Limb (tissue), 2 donors: ENCODE data around the gene ARL5C.
A peak's percentile ranks its signal among the peaks of the same experiment; 100 is the strongest.
"Not testable (repeated sequence)": the region's sequence is repeated elsewhere in the genome, so short reads cannot be mapped to it uniquely, and the experiment has no call there.

Experiments
- DNase-seq, 2 donors: peaks; one replicate each; pipeline ENCODE4 v3.0.0-alpha.2; 2016; ENCODE audit errors: extremely low spot score in 2 of 2

ARL5C gene

DNA sequence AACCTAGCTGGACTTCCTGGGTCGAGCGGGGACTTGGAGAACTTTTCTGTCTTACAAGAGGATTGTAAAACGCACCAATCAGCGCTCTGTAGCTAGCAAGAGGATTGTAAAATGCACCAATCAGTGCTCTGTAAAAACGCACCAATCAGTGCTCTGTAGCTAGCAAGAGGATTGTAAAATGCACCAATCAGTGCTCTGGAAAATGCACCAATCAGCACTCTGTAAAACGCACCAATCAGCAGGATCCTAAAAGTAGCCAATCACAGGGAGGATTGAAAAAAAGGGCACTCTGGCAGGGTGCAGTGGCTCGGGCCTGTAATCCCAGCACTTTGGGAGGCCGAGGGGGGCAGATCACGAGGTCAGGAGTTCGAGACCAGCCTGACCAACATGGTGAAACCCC lies 2.5 kb upstream of the ARL5C start:
- not testable (repeated sequence) for DNase-seq

DNA sequence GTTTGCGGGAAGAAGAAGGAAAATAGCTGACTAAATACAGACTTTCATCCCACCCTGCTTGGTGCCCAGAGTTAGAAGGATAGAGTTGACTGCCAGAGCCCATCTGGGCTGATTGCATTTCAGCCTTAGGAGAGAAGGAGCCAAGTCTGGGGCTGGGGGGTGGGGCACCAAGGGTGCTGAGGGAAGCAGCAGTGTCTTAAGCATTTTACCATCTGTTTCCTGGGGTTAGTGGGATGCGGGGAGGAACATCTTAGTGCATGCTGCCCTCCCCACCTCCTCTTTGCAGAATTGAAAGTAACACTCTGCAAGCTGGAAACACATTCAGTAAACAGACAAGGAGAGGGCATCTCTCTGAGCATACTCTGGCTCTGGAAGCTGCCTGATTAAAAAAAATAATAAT lies 1.5 kb upstream of the ARL5C start:
- DNase-seq: no peak

GRCh38 chr17:39166437-39167335 lies 725 bp upstream of the ARL5C start:
- no peak for DNase-seq

GRCh38 chr17:39165178-39165840 lies 652 bp downstream of the ARL5C start:
- DNase-seq: no peak

- DNase-seq: peak; percentile 70 to 87
Observed at GRCh38 chr17:39164675-39165143, 1.3 kb downstream of the ARL5C start.

- DNase-seq: no peak
Observed at GRCh38 chr17:39161962-39162361, 4.0 kb downstream of the ARL5C start.

DNA sequence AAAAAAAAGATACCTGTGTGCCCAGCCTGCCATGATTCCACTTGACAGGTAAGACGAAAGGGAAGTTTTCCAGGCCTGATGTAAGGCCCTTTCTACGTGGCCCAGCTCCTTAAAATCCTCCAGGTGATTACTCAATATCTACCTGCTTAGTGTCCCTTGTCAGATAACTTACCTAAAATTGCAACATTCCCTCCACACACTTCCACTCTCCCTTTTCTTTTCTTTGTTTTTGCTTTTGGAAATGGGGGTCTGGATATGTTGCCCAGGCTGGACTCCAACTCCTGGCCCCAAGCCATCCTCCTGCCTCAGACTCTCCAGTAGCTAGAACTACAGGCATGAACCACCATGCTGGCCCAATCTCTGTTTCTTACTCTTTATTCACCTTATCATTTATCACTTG lies 7.3 kb downstream of the ARL5C start:
- no peak for DNase-seq

GRCh38 chr17:39156491-39156890 lies 9.5 kb downstream of the ARL5C start:
- no peak for DNase-seq

DNA sequence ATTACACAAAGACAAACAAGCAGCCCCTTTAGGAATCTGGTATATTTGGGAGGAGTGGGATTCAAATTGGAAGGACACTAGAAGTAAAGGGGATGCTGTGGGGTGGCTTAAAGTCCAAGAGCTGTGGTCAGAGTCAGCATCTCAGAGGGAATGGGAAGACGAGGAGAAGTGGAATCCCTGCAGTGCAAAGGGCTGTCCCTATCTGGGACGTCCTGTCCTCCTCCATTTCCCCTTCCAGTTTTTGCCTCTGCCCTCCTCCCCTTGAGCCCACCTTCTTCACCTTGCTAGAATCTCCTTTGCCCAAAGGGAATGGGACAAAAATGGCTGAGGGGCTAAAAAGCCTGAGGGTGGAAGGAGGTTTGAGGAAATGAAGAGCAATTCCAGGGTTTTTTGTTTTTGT lies 10.3 kb downstream of the ARL5C start:
- no peak for DNase-seq

GRCh38 chr17:39153599-39154051 lies 12.3 kb downstream of the ARL5C start:
- peak; percentile 89 to 98 for DNase-seq

DNA sequence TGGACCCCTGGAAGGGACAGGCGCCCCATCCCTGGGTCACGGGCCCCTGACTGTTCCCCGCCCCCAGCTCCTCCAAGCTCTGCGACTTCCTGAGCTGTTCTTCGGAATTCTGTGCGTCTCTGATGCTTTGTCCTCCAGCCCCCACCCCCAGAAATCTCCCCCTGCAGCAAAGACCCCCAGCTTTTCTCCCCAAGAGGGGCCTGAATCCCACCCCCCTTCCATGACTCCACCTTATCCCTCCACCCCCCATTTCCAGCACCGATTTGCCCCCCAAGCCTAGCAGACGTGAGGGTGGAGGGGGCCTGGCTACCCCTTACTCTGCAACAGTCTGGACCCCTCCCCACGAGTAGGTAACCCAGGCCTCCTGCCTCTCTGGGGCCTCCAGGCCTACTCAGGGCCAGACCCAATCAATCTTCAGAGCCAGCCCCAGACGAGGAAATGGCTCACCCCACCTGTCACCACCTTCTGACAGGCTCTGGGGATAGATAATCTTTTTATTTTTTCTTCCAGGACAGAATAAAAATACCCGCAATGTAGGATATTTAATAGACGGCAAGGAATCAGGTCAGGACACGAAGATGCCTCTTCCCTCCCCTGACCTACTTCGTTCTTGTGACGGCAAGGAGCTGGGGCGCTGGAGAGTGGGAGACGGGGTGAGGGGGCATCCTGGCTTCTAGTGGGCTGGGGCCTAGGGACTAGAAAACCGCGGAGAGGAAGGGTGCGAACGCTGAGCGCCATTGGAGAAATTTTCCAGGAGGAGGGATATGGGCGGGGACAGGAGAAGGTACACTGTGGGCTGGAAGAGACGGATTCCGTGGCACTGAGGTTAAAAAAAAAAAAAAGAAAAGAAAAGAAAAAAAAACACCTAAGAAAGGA lies 13.8 kb downstream of the ARL5C start:
- no peak for DNase-seq

- peak in 1 of 2 donors; percentile 64 for DNase-seq
Observed at GRCh38 chr17:39151150-39151942, 14.6 kb downstream of the ARL5C start, which contains the start of gene PLXDC1. PLXDC1 (minus strand) TSS chr17:39151637; CDS start chr17:39151437, 200 bp downstream.

DNA sequence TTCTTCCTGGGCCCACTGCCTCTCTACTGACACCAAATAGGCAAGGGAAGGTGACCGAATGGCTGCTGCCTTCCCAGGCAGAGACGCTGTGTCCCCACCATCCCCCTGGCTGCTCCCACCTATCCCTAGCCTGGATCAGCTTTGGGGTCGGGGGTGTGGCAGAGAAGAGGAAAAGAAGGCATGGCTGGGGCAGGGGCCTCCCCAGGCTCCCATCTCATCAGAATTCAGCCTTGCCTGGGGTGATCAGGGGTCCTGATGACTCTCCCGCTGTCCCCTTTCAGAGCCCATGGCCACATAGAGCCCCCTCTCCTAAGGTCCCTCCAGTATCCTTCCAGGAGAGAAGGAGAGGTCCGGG lies 15.2 kb downstream of the ARL5C start:
- DNase-seq: no peak

DNA sequence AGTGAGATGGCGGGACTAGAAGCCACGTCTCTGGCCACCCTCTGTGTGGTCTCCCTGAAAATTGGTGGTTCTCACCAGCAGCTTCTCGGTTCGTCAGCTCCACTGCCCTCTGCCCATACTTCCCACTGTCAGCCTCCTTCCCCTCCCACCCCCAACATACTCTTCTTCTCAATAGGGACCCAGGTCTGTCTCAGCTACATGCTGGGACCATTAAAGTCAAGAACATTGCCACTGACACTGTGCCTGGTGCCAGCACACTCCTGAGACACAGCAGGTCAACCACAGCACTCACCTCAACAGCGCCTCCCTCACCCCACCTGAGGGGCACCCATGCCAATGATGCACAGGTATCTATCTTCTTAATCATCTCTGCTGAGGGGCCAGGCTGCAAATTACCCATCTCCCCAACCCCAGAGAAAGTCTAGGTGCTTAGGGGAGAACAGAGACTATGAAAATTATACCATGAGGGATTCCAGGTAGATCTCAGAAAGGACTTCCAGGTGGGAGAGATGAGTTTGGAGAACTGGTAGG lies 15.8 kb downstream of the ARL5C start:
- no peak for DNase-seq

- DNase-seq: no peak
Observed at GRCh38 chr17:39147221-39148185, 18.5 kb downstream of the ARL5C start.

DNA sequence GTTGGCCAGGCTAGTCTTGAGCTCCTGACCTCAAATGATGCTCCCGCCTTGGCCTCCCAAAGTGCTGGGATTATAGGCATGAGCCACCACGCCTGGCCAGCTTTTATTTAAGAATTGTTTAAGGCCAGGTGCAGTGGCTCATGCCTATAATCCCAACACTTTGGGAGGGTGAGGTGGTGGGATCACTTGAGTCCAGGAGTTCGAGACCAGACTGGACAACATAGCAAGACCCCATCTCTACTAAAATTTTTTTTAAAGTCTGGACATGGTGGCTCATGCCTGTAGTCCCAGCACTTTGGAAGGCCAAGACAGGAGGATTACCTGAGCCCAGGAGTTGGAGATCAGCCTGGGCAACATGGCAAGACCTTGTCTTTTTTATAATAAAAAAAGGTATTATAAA lies 19.7 kb downstream of the ARL5C start:
- DNase-seq: no peak

GRCh38 chr17:39145143-39145542 lies 20.8 kb downstream of the ARL5C start:
- DNase-seq: no peak

DNA sequence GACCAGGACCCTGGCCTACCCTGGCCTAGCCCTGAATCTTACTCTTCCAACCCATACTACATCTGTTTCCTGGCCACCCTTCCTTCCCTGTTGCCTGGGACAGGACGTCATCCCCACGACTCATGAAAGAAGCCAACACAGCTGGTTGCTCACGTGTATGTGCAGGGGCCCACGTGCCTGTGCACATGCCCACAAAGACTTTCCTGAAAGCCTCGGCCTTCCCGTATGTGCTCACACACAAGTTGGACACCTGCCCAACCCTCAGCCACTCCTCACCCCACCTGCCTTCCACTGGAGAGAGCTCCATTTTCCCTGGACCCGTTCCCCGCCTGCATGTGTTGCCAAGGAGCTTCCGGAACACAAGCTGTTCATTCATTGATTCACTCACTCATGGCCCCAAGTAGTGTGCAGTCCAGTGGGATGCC lies 21.5 kb downstream of the ARL5C start:
- peak; percentile 83 to 91 for DNase-seq

- DNase-seq: peak; percentile 53 to 73
Observed at GRCh38 chr17:39143552-39144093, 22.3 kb downstream of the ARL5C start.
